Metanephros (tissue), 2 donors: Measurements from ENCODE around the gene MFAP4. TPM values are rescaled to one million over a fixed set of nuclear protein-coding genes. Genes with fewer than 3 reads are reported as not detected.

ENCODE experiments used
- small RNA-seq: library from RNA; depleted of rRNA; stranded (forward); fragments of <200 nt; gene quantifications from one replicate; pipeline ENCODE3, GENCODE V24; 2014; ENCODE audit warnings: low replicate concordance
- total RNA-seq: library from RNA; depleted of rRNA; stranded (reverse); fragments of >200 nt; gene quantifications from one replicate; pipeline ENCODE4 v1.2.3, GENCODE V29; 2014

Gene MFAP4
- 80.3 TPM for total RNA-seq

GRCh38 chr17:19386974-19387920 is at the start of gene MFAP4:
Gene MFAP4, minus strand, starts transcription at chr17:19387190. Its CDS starts 35 bp downstream, at chr17:19387155.

GRCh38 chr17:19410875-19411620 is 24.1 kb upstream of the MFAP4 start, which contains the start of gene RNF112:
Gene RNF112, plus strand, starts transcription at chr17:19411232. Its CDS starts 177 bp downstream, at chr17:19411409.

DNA sequence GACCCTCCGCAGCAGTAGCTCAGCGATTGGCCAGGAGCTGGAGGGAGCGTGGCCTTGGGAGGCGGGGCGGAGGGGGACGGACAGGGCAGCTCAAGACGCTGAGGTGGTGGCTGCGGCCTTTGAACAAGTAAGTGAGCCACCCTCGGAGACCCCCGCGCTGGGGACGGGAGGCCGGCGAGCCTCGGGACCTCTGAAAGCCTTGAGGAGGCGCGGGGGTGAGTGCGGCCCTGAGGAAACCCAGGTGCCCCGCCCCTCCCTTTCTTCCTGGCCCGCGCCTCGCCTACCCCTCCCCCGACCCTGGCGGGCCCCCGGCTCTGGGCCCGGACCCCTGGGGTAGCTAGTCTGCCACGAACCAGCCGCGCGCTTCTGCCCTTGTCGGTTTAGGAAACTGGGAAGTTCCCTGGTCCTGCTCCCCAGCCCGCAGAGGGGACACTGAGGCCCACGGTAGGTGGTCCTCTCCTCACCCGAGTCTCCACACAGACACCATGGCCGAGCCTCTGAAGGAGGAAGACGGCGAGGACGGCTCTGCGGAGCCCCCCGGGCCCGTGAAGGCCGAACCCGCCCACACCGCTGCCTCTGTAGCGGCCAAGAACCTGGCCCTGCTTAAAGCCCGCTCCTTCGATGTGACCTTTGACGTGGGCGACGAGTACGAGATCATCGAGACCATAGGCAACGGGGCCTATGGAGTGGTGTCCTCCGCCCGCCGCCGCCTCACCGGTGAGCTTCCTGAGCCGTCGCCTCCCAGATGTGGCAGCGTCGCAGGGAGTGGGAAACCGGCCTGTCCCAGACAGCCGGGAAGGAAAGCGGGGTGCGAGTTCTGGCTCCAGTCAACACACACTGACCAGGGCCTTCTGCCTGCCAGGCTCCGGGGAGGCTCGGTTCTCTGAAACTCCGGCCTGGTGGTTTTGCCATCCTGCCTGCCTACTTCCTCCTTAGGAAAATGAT is 8.3 kb downstream of the MFAP4 start, which contains the start of gene MAPK7:
TSS of gene MAPK7 (plus strand) at position 83 of the 945 bp plus-strand sequence. CDS start at position 486, 403 bp downstream.

GRCh38 chr17:19362277-19363113 is 24.5 kb downstream of the MFAP4 start, which contains the start of gene B9D1:
Gene B9D1, minus strand, starts transcription at chr17:19362723. Its CDS starts 154 bp downstream, at chr17:19362569.

Small RNA genes within 50 kb of the gene (small RNA-seq; reads per million reads assigned to genes)
- gene MIR1180 (10.8 reads per million, percentile 95 among the genes with 10 or more reads in this experiment), gene RF00537 (not detected)

Other genes with a start within 250 kb of the MFAP4 start
- 71.7 TPM for gene EPN2, start 149.8 kb downstream of the MFAP4 start, total RNA-seq
- 32.5 TPM for gene B9D1, start 24.5 kb downstream of the MFAP4 start, total RNA-seq
- gene MAPK7, start 8.7 kb downstream of the MFAP4 start, total RNA-seq = 35.3 TPM
- 4.1 TPM for gene RNF112, start 24.0 kb upstream of the MFAP4 start, total RNA-seq
- gene SLC47A1, start 146.7 kb upstream of the MFAP4 start, total RNA-seq = 20.4 TPM